OCI-LY3 (cell line): ENCODE data around the gene ASRGL1.

Source experiments
- H2AFZ ChIP-seq: fragments of 200-600, 300-600 bp; shearing (Covaris generic); 2 replicates; pipeline ENCODE4 v1.6.0; 2014; ENCODE audit warnings: antibody characterized with exemption, low read depth, low read length
- H3K27ac ChIP-seq: fragments of 200-600, 300-600 bp; sonication (generic); 2 replicates; pipeline ENCODE4 v1.5.1; 2014; ENCODE audit warnings: mild to moderate bottlenecking, low read length, moderate library complexity, mixed read lengths
- H3K27me3 ChIP-seq: fragments of 200-600, 300-600 bp; sonication (generic); 2 replicates; pipeline ENCODE4 v1.6.1; 2014; ENCODE audit warnings: low read depth, low read length, mixed read lengths
- H3K36me3 ChIP-seq: fragments of 200-600, 300-600 bp; sonication (generic); replicated peaks from 2 replicates; pipeline ENCODE3; 2014; ENCODE audit warnings: low read depth, low read length, mixed read lengths
- H3K4me1 ChIP-seq: fragments of 300-600, 200-600 bp; sonication (generic); 2 replicates; pipeline ENCODE4 v1.6.1; 2014; ENCODE audit warnings: low read length, mixed read lengths
- H3K4me2 ChIP-seq: fragments of 200-600, 300-600 bp; sonication (generic); 2 replicates; pipeline ENCODE4 v1.6.1; 2014; ENCODE audit warnings: low read length, mixed read lengths
- H3K4me3 ChIP-seq: fragments of 300-600, 200-600 bp; sonication (generic); 2 replicates; pipeline ENCODE4 v1.5.1; 2014; ENCODE audit warnings: antibody characterized with exemption, mild to moderate bottlenecking, low read length, moderate library complexity
- H3K79me2 ChIP-seq: fragments of 300-600, 200-600 bp; shearing (Covaris generic); 2 replicates; pipeline ENCODE4 v1.6.1; 2014; ENCODE audit warnings: mild to moderate bottlenecking, low read length, mixed read lengths
- H3K9ac ChIP-seq: fragments of 300-600, 200-600 bp; shearing (Covaris generic); 2 replicates; pipeline ENCODE4 v1.6.0; 2014; ENCODE audit warnings: mild to moderate bottlenecking, low read length, moderate library complexity
- H3K9me3 ChIP-seq: fragments of 200-600, 300-600 bp; shearing (Covaris generic); 2 replicates; pipeline ENCODE4 v1.6.1; 2014; ENCODE audit warnings: low read length, mixed read lengths; ENCODE audit not compliant: insufficient read depth
- H4K20me1 ChIP-seq: fragments of 200-600, 300-600 bp; sonication (generic); 2 replicates; pipeline ENCODE4 v1.6.1; 2016; ENCODE audit warnings: low read length, mixed read lengths; ENCODE audit not compliant: insufficient read depth
- CTCF ChIP-seq: fragments of 200-600, 300-600 bp; sonication (generic); IDR thresholded peaks from 2 replicates; pipeline ENCODE4 v1.5.1; 2014; ENCODE audit warnings: antibody characterized with exemption, low read length, low read depth
- EZH2phosphoT487 ChIP-seq: fragments of 200-600 bp; shearing (Covaris generic); IDR thresholded peaks from 2 replicates; pipeline ENCODE4 v1.6.1; 2018; ENCODE audit warnings: antibody characterized with exemption, mixed run types, low read depth

The ASRGL1 gene

GRCh38 chr11:62401356-62401755 is 64.1 kb downstream of the ASRGL1 start:
- Histone ChIP-seq H3K79me2 (no peaks in the 10 kb centered on the region), H3K27ac (no peak overlapping the region), H3K4me2 (no peak overlapping the region), H4K20me1 (no peaks in the 10 kb centered on the region), H3K9me3 (no peaks in the 10 kb centered on the region), H2AFZ (no peak overlapping the region), H3K27me3 (peaks cover 14% of the 10 kb centered on the region), H3K4me3 (no peak overlapping the region), H3K4me1 (no peaks in the 10 kb centered on the region), H3K9ac (no peak overlapping the region), H3K36me3 (no peaks in the 10 kb centered on the region)
- TF ChIP-seq CTCF (no peak), EZH2phosphoT487 (no peak)

GRCh38 chr11:62401811-62402210 is 64.6 kb downstream of the ASRGL1 start:
- Histone ChIP-seq H3K4me3 (no peak overlapping the region), H3K4me2 (no peak overlapping the region), H4K20me1 (no peaks in the 10 kb centered on the region), H3K79me2 (no peaks in the 10 kb centered on the region), H2AFZ (no peak overlapping the region), H3K27ac (no peak overlapping the region), H3K9me3 (no peaks in the 10 kb centered on the region), H3K36me3 (no peaks in the 10 kb centered on the region), H3K4me1 (no peaks in the 10 kb centered on the region), H3K9ac (no peak overlapping the region), H3K27me3 (peaks cover 14% of the 10 kb centered on the region)
- no peak for TF ChIP-seq EZH2phosphoT487
- no peak for TF ChIP-seq CTCF

GRCh38 chr11:62402226-62402959 is 65.1 kb downstream of the ASRGL1 start:
- H3K79me2 ChIP-seq: no peaks in the 10 kb centered on the region
- H3K4me2 ChIP-seq: no peak overlapping the region
- H3K36me3 ChIP-seq: no peaks in the 10 kb centered on the region
- H3K27me3 ChIP-seq: peaks cover 14% of the 10 kb centered on the region
- H2AFZ ChIP-seq: no peak overlapping the region
- no peaks in the 10 kb centered on the region for H3K4me1 ChIP-seq
- H3K9ac ChIP-seq: no peak overlapping the region
- TF ChIP-seq EZH2phosphoT487: no peak
- no peak for TF ChIP-seq CTCF
- no peak overlapping the region for H3K4me3 ChIP-seq
- no peaks in the 10 kb centered on the region for H3K9me3 ChIP-seq
- no peaks in the 10 kb centered on the region for H4K20me1 ChIP-seq
- H3K27ac ChIP-seq: no peak overlapping the region

DNA sequence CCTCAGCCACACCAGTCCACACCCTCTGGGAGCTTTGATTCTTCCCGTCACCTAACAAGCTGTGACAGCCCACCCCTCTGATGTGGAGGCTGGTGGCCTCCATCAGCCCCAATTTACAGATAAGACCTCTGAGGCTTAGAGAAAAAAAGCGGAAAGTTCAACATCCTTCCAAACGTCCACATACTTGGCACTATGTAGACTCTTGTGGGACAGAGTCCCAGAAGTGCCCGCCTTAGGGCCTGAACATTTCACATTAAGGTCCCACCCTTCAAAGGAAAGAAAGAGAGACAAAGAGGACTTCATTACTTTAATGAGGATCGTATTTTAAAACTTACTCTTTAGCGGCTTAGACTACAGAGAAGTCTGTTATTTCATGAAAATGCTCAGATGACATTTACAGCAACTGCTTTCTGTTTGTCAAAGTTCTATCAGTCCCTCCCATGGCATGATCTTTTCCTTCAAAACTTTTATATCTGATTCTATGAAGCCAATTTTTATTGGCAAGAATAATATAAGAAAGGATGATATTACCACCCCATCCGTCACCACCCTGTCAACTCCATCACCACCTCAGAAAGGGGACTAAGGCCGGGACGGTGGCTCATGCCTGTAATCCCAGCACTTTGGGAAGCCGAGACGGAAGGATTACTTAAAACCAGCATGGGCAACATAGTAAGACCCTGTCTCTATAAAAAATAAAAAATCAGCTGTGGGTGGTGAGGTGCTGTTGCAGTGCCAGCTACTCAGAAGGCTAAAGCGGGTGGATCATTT is 65.9 kb downstream of the ASRGL1 start:
- H3K4me2 ChIP-seq: no peak overlapping the region
- H3K36me3 ChIP-seq: no peaks in the 10 kb centered on the region
- no peak overlapping the region for H3K27ac ChIP-seq
- H3K79me2 ChIP-seq: no peaks in the 10 kb centered on the region
- no peaks in the 10 kb centered on the region for H3K4me1 ChIP-seq
- no peaks in the 10 kb centered on the region for H3K9me3 ChIP-seq
- no peak overlapping the region for H3K9ac ChIP-seq
- H4K20me1 ChIP-seq: no peaks in the 10 kb centered on the region
- no peak for TF ChIP-seq CTCF
- TF ChIP-seq EZH2phosphoT487: no peak
- H2AFZ ChIP-seq: no peak overlapping the region
- no peak overlapping the region for H3K4me3 ChIP-seq
- peaks cover 14% of the 10 kb centered on the region for H3K27me3 ChIP-seq
